ENCODE measurements around the gene SLC7A1. TPM values are rescaled to one million over a fixed set of nuclear protein-coding genes. Genes with fewer than 3 reads are reported as not detected.

The SLC7A1 gene
- total RNA-seq, 1 donor from 2014 or later: 24.5 TPM

DNA sequence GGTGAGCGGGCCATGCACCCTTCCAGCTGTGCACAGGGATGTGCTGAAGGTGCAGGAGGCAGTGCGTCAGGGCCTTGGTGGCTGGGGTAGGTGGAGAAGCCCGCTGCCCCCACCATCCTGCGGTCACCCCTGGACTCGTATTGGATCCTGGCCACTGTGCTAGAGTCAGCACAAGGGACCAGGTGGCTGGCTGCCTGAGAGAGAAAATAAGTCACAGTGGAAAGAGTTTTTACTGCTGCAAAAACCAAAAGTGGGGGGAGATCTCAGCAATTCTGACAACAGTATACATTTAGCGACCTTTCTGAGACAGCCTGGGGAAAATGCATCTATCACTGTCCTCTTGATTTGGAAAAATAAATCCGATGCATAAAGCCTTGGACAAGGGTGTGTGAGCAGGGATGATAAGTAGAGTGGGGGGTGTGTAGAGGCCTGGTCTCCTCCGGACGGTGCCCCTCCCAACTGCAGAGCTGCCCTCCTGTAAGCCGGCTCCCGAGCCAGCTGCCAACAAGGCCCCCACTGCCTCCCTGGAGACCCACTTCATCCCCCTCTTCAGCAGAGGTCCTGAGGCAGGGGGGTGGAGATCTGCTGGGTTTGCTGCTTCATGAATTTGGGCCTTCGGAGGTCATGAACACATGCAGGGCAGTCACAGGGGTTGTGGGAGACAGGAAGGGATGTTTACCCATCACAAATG is 84.2 kb downstream of the SLC7A1 start:
- DNase-seq (ENCODE audit: low read depth, low spot score): no peak

GRCh38 chr13:29510651-29511084 is 84.8 kb downstream of the SLC7A1 start:
- no peak for DNase-seq (ENCODE audit: low read depth, low spot score)

DNA sequence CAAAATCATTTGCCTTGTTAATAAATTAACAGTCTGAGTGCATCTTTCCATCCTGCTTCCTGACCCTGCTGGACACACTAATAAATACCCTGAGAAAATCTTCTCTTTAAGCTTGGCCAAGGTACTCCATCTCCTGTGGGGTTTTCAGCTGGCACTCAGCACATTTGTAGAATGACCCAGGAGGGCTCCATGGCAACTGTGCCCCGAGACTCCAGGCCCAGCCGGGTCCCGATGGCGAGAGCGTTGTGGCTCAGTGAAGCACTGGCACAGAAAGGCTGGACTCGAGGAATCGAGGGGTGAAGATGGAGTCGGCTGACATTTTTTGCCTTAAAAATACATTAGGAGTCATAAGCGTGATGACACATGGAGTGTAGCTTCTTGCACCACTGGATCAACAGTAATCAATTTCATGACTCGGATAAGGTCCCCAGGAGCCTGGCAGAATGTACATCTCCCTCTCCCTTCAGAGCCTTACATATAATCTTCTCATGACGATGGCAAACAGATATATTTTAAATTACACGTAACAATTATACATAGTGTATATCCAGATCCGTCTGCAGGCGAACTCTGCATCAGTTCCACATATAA is 85.4 kb downstream of the SLC7A1 start:
- DNase-seq (ENCODE audit: low read depth, low spot score): no peak

DNA sequence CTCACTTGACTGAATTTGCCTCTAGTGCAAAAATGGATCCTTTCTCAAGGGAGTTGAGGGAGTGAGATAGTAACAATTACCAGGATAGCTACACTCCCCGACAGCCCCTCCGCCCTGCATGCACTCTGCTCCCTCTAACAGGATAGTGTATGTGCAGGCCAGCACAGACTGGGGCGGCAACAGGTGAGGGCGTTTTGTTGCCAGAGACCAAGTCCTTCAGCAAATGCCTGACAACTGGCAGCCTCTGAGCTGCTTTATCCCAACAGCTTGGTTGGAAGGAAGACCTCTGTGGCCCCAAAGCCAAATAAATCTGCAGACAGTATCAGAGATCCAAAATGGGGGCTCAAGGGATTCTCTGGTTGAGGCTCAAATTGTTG is 86.6 kb downstream of the SLC7A1 start:
- no peak for DNase-seq (ENCODE audit: low read depth, low spot score)

DNA sequence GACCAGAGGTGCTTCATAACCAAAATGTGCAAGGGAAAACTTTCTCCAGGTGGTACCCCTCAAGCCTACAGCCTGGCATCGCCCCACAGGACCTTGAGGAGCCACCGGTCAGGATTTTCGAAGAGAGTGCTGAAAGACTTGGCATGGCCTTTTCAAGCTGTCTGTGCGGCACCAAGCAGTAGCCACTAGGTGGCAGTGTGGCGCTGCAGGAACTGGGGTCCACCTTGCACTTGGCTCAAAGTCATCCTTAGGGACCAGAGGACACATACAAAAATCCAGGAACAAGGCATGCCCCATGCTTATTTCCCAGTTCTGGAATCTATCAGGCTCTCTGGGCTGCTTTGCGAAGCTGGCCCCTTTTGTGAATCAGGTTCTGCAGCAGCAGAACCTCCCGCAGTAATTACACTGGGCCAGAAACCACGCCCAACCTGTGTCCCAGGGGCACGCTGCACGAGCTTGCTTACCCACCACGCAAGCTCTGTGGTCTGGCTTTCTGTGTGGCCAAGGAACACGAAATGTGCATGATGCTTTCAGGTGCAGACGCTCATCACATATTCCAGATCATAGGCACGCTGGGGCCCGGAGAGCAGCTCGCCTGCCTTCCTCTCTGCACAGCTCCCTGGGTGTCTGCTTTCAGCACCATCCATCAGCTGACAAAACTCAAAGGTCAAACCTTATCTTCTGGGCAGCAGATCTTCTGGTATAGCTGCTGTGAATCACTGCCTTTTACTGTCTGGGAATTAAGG is 87.2 kb downstream of the SLC7A1 start:
- peak; percentile 48 for DNase-seq (ENCODE audit: low read depth, low spot score)

DNA sequence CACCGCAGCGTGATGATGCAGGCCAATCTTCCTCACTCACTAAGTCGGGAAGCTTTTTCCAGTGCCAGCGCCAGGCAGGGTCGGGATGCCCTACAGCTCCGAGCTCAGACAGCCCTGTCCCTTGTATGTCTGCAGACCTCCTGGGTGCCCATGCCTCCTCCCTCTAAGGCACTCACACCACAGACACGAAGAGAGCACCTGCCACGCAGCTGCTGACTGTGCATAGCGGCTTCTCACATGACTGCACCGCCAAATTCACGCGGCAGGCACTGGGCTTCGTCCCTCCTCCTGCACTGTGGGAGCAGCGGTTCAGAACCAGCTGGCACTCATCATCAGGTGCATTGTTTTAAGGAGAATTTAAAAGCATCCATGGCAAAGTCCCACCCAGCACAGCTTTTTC is 88.1 kb downstream of the SLC7A1 start:
- no peak for DNase-seq (ENCODE audit: low read depth, low spot score)

DNA sequence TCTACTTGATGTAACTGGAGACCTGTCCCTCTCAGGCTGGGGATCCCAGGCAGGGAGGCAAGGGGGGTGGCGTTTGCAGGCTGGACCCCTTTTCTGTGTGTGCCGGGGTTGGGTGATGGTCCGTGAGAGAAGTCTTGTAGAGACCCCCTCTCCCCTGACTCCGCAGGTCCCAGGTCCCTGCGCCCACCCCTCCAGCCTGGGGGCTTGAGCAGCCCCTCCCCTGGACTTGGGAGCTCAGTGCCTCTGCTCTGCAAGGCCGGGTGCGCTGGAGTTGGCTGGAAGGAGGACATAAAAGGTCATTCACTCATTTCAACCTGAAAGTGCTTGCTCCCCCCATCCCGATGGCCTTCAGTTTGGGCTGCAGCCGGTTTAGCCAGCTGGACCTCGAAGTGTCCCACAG is 89.5 kb downstream of the SLC7A1 start:
- DNase-seq (ENCODE audit: low read depth, low spot score): no peak

DNA sequence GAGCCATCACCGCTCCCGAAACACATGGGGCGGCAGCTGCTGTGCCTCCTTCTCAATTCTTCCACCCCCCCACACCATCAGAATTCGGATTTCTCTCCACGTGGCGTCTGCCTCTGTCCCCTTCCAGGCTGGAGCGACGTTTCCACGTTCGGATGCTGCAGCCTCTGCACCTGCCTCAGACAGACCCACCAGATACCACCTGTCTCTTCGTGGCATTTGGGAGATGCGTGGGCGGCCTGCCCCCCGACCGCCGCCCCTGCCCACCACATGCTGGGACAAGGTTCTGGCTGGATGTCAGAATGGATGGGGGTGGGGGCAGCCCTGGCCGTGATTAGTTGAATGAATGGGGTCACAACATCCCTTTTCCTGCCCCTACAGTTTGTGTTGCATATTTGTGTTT is 90.0 kb downstream of the SLC7A1 start:
- no peak for DNase-seq (ENCODE audit: low read depth, low spot score)

DNA sequence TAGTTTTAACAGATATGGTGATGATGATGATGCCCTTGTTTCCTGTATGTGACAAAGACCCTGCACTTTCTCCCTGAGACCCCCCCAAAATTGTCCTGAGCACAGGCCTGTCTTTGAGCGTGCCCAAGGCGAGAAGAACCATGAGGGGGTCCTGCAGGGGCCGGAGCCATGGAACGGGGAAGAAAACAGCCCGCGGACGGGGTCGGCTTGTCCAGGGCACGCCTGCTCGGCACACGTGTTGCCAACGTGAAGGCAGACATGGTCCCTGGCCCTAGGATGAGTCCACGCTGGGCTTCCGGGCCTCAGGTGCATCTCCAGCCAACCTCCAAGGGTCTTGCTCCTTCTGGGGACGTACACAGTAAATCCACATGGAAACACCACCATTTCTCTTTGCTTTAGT is 90.8 kb downstream of the SLC7A1 start:
- no peak for DNase-seq (ENCODE audit: low read depth, low spot score)

- DNase-seq (ENCODE audit: low read depth, low spot score): no peak
These were observed 92.2 kb downstream of the SLC7A1 start for GRCh38 chr13:29503041-29503837.

DNA sequence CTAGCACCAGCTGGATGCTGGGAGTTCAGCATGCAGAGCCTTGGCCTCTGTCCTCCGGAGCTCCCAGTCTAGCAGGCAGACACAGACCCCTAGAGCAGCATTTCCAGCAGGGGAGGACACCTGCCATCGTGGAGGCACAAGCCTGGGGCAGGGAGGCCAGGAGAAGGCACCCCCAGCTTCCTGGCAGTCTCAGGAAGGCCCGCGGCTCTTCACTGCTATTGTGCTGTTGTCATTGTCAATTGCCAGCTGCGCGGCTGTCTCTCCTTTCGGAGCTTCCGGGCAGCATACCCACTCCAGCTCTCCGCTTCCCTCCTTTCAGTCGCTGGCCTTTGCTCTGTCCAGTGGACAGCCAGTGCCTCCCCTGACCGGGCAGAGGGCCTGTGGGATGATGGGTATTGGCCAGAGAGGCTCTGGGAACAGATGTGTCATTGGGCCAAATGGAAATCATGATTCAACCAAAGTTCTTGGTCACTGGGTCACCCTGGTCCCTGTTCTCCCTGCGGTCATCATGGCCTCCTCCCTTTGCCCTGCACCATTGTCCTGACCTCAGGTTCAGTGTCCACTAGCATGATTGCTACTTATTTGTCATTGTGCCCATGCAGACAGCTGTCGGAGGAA is 93.0 kb downstream of the SLC7A1 start:
- DNase-seq (ENCODE audit: low read depth, low spot score): no peak

DNA sequence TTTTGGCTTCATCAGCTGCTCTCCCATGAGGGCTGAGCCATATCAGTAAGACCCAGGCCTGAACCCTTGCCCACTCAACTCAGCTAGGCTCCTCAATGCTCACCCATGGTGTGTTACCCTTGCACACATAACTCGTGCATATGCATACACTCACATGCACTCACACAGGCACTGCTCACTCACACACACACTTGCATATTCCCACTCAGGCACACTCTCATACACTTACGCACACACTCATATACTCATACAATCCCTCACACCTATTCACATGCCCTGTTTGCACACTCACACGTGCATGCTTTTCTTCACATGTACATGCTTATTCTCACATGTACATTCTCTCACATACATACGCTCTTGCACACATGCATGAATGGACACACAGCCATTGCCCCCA is 93.8 kb downstream of the SLC7A1 start:
- DNase-seq (ENCODE audit: low read depth, low spot score): no peak

GRCh38 chr13:29500386-29500785 is 95.1 kb downstream of the SLC7A1 start:
- DNase-seq (ENCODE audit: low read depth, low spot score): no peak

- no peak for DNase-seq (ENCODE audit: low read depth, low spot score)
These were observed 95.9 kb downstream of the SLC7A1 start for GRCh38 chr13:29499506-29500165.

GRCh38 chr13:29498426-29499040 is 97.0 kb downstream of the SLC7A1 start:
- no peak for DNase-seq (ENCODE audit: low read depth, low spot score)

GRCh38 chr13:29497137-29497654 is 98.3 kb downstream of the SLC7A1 start:
- no peak for DNase-seq (ENCODE audit: low read depth, low spot score)

GRCh38 chr13:29496241-29496712 is 99.2 kb downstream of the SLC7A1 start:
- no peak for DNase-seq (ENCODE audit: low read depth, low spot score)

DNA sequence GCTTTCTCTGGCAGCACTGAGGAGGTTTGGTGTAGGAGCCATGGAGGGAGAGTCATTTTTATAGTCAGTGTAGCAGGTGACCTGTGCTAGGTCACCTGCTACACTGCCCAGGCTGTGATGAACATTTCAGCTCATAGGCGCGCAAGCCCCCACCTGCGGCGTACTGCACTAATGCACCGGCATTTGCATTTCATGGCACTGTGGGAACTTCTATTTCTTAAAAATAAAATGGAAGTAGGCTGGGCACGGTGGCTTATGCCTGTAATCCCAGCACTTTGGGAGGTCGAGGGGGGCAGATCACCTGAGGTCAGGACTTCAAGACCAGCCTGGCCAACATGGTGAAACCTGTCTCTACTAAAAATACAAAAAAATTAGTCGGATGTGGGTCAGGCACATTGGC is 101.0 kb downstream of the SLC7A1 start:
- DNase-seq (ENCODE audit: low read depth, low spot score): no peak

DNA sequence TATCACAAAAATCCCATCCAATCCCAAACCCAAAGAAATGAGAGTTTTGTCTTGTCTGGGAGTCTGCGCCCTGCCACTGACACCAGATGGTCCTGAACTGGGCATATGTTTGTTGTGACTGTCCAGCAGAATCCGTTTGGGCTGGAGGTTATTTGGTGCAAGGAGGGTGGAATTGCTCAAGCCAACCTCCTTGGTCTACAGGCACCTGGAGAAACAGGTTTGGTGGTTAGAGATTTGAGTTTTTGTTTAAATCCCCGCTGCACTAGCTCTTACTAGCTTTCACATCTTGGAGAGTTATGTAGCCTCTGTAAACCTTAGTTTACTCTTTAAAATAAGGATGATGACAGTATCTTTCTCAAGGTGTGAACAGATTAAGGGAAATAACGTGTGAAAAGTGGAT is 101.7 kb downstream of the SLC7A1 start:
- DNase-seq (ENCODE audit: low read depth, low spot score): no peak

- DNase-seq (ENCODE audit: low read depth, low spot score): no peak
These were observed 104.2 kb downstream of the SLC7A1 start for GRCh38 chr13:29491248-29491647.
